Osteoblast (primary cell): ENCODE measurements around the gene FOXG1. TPM values are rescaled to one million over a fixed set of nuclear protein-coding genes. Genes with fewer than 3 reads are reported as not detected.
A peak's percentile ranks its signal among the peaks of the same experiment; 100 is the strongest.

Experiments used
- DNase-seq: peaks from one replicate; pipeline ENCODE4 v3.0.0; 2011; ENCODE audit warnings: low spot score, mixed read lengths; ENCODE audit not compliant: insufficient read length; ENCODE audit errors: missing footprints
- H2AFZ ChIP-seq: 2 replicates; pipeline ENCODE4 v1.6.0; 2011; ENCODE audit warnings: mild to moderate bottlenecking, low read length
- H3K27ac ChIP-seq: 2 replicates; pipeline ENCODE4 v1.5.1; 2011; ENCODE audit warnings: mild to moderate bottlenecking, low read depth, low read length, moderate library complexity
- H3K27me3 ChIP-seq: 2 replicates; pipeline ENCODE4 v1.6.0; 2012; ENCODE audit warnings: mild to moderate bottlenecking, control low read depth, inconsistent platforms, low read length, moderate library complexity; ENCODE audit not compliant: insufficient read depth
- H3K36me3 ChIP-seq: 2 replicates; pipeline ENCODE4 v1.5.1; 2011; ENCODE audit warnings: mild to moderate bottlenecking, low read length, control low read depth, moderate library complexity; ENCODE audit not compliant: insufficient read depth
- H3K4me1 ChIP-seq: 2 replicates; pipeline ENCODE4 v1.5.1; 2011; ENCODE audit warnings: mild to moderate bottlenecking, low read length, control low read depth, moderate library complexity; ENCODE audit not compliant: insufficient read depth
- H3K4me2 ChIP-seq: 2 replicates; pipeline ENCODE4 v1.6.0; 2011; ENCODE audit warnings: mild to moderate bottlenecking, low read length; ENCODE audit not compliant: insufficient read depth
- H3K4me3 ChIP-seq: fragments of 200-600 bp; sonication (generic); 3 replicates; pipeline ENCODE4 v1.5.1; 2012; ENCODE audit warnings: mild to moderate bottlenecking, low read length, inconsistent platforms; ENCODE audit not compliant: insufficient read depth
- H3K79me2 ChIP-seq: 2 replicates; pipeline ENCODE4 v1.6.0; 2012; ENCODE audit warnings: mild to moderate bottlenecking, low read length, control low read depth, inconsistent platforms; ENCODE audit not compliant: insufficient read depth
- H3K9me3 ChIP-seq: 2 replicates; pipeline ENCODE4 v1.5.1; 2011; ENCODE audit warnings: low read depth, low read length, control low read depth
- H4K20me1 ChIP-seq: 2 replicates; pipeline ENCODE4 v1.6.0; 2012; ENCODE audit warnings: mild to moderate bottlenecking, low read length, control low read depth; ENCODE audit not compliant: insufficient read depth
- CTCF ChIP-seq: IDR thresholded peaks from 2 replicates; pipeline ENCODE4 v1.5.1; 2011; ENCODE audit warnings: mild to moderate bottlenecking, low read depth, low read length, moderate library complexity; ENCODE audit errors: extremely low read depth
- total RNA-seq: library from RNA; depleted of rRNA; stranded (reverse); fragments of >200 nt; gene quantifications from 2 replicates; pipeline ENCODE4 v1.2.3, GENCODE V29; 2012

The FOXG1 gene
- total RNA-seq, 1 donor = not detected

GRCh38 chr14:28758885-28759652 lies 7.5 kb upstream of the FOXG1 start:
- H3K36me3 ChIP-seq = no peaks in the 10 kb centered on the region
- no peaks in the 10 kb centered on the region for H3K79me2 ChIP-seq
- H3K27me3 ChIP-seq = peaks cover 96% of the 10 kb centered on the region
- no peaks in the 10 kb centered on the region for H4K20me1 ChIP-seq
- no peak for DNase-seq
- no peak for TF ChIP-seq CTCF
- no peaks in the 10 kb centered on the region for H3K4me1 ChIP-seq
- H2AFZ ChIP-seq = no peak overlapping the region
- H3K4me3 ChIP-seq = peak overlapping the region; percentile 44
- H3K9me3 ChIP-seq = no peaks in the 10 kb centered on the region
- peak overlapping the region; percentile 70 for H3K4me2 ChIP-seq
- no peak overlapping the region for H3K27ac ChIP-seq

GRCh38 chr14:28759653-28760313 lies 6.8 kb upstream of the FOXG1 start:
- Histone ChIP-seq H3K4me2 (peak overlapping the region; percentile 70), H3K4me3 (peak overlapping the region; percentile 44), H3K4me1 (no peaks in the 10 kb centered on the region), H3K36me3 (no peaks in the 10 kb centered on the region), H2AFZ (no peak overlapping the region), H3K27me3 (peaks cover 98% of the 10 kb centered on the region), H3K9me3 (no peaks in the 10 kb centered on the region), H4K20me1 (no peaks in the 10 kb centered on the region), H3K27ac (no peak overlapping the region), H3K79me2 (no peaks in the 10 kb centered on the region)
- no peak for TF ChIP-seq CTCF
- no peak for DNase-seq

DNA sequence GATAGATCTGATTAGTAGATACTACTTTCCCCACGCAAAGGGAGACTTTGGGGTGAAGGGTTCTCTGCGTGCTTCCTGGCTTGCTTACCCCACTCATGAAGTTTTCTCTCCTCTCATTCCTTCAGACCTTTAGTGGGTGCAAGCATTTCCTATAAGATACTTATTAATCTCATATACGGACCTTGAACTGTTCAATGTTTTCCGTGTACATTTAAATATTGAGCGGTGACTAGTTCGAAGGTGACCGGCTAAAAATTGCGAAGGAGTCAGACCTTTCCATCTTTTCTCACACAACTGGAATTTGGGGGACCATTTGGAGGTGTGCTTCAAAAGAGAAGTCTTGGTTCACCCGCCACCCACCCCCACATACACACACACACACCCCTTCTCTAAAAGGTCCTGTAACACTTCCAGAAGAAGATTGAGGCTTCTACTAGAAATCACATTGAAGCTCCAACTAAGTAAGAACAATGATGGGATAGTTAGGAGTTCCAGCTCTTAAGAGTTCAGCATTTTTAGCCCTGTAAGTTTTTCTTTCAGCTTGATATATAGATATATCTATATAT lies 6.1 kb upstream of the FOXG1 start:
- Histone ChIP-seq H3K9me3 (no peaks in the 10 kb centered on the region), H3K27me3 (peaks cover 98% of the 10 kb centered on the region), H3K4me2 (no peak overlapping the region), H3K4me1 (no peaks in the 10 kb centered on the region), H3K36me3 (no peaks in the 10 kb centered on the region), H4K20me1 (no peaks in the 10 kb centered on the region), H3K27ac (no peak overlapping the region), H3K79me2 (no peaks in the 10 kb centered on the region), H3K4me3 (no peak overlapping the region), H2AFZ (no peak overlapping the region)
- no peak for TF ChIP-seq CTCF
- no peak for DNase-seq
